H9 (cell line): ENCODE measurements around the gene PARK7. TPM values are rescaled to one million over a fixed set of nuclear protein-coding genes. Genes with fewer than 3 reads are reported as not detected.

ENCODE experiments used
- DNase-seq: peaks from one replicate; pipeline ENCODE4 v3.0.0-alpha.2; 2017
- H2AFZ ChIP-seq: one replicate; pipeline ENCODE4 v1.6.1; 2013; ENCODE audit warnings: mild to moderate bottlenecking, low read length, control low read depth, moderate library complexity
- H2AK5ac ChIP-seq: 2 replicates; pipeline ENCODE4 v1.6.1; 2013; ENCODE audit warnings: low read length, control low read depth, mixed read lengths; ENCODE audit not compliant: insufficient read length
- H2BK120ac ChIP-seq: one replicate; pipeline ENCODE4 v1.6.1; 2013; ENCODE audit warnings: low read depth, mild to moderate bottlenecking, low read length, control low read depth, inconsistent platforms; ENCODE audit not compliant: poor library complexity, severe bottlenecking
- H2BK12ac ChIP-seq: 2 replicates; pipeline ENCODE4 v1.6.1; 2013; ENCODE audit warnings: low read length, control low read depth, mixed read lengths, low read depth; ENCODE audit not compliant: insufficient read length
- H2BK15ac ChIP-seq: 2 replicates; pipeline ENCODE4 v1.6.1; 2013; ENCODE audit warnings: low read depth, low read length, control low read depth
- H2BK20ac ChIP-seq: one replicate; pipeline ENCODE4 v1.6.1; 2013; ENCODE audit warnings: low read depth, mild to moderate bottlenecking, low read length, control low read depth, inconsistent platforms; ENCODE audit not compliant: poor library complexity, severe bottlenecking
- H2BK5ac ChIP-seq: 2 replicates; pipeline ENCODE4 v1.6.1; 2013; ENCODE audit warnings: low read length, control low read depth, mixed read lengths; ENCODE audit not compliant: insufficient read length
- H3K14ac ChIP-seq: 2 replicates; pipeline ENCODE4 v1.6.1; 2013; ENCODE audit warnings: low read length, control low read depth; ENCODE audit not compliant: insufficient read depth
- H3K18ac ChIP-seq: 2 replicates; pipeline ENCODE4 v1.6.1; 2013; ENCODE audit warnings: low read depth, mild to moderate bottlenecking, mixed read lengths, low read length, control low read depth; ENCODE audit not compliant: insufficient read length
- H3K23ac ChIP-seq: 2 replicates; pipeline ENCODE4 v1.6.1; 2013; ENCODE audit warnings: low read length, control low read depth, mixed read lengths, low read depth; ENCODE audit not compliant: insufficient read length
- H3K23me2 ChIP-seq: 2 replicates; pipeline ENCODE4 v1.6.1; 2013; ENCODE audit warnings: low read depth, mild to moderate bottlenecking, mixed read lengths, low read length, control low read depth; ENCODE audit not compliant: insufficient read length, poor library complexity, severe bottlenecking
- H3K27ac ChIP-seq: 2 replicates; pipeline ENCODE4 v1.5.1; 2013; ENCODE audit warnings: low read length, control low read depth, mixed read lengths, low read depth; ENCODE audit not compliant: insufficient read length
- H3K27me3 ChIP-seq: 2 replicates; pipeline ENCODE4 v1.6.1; 2013; ENCODE audit warnings: low read length, control low read depth, inconsistent platforms; ENCODE audit not compliant: insufficient read depth
- H3K4ac ChIP-seq: 2 replicates; pipeline ENCODE4 v1.6.1; 2013; ENCODE audit warnings: low read depth, mild to moderate bottlenecking, control low read depth, inconsistent platforms, low read length, moderate library complexity
- H3K4me1 ChIP-seq: 2 replicates; pipeline ENCODE4 v1.6.1; 2013; ENCODE audit warnings: low read length, control low read depth, inconsistent platforms; ENCODE audit not compliant: insufficient read depth
- H3K4me2 ChIP-seq: 2 replicates; pipeline ENCODE4 v1.6.1; 2013; ENCODE audit warnings: low read length, control low read depth, mixed read lengths; ENCODE audit not compliant: insufficient read length, insufficient read depth
- H3K56ac ChIP-seq: 2 replicates; pipeline ENCODE4 v1.6.1; 2013; ENCODE audit warnings: low read depth, mild to moderate bottlenecking, mixed read lengths, low read length, control low read depth; ENCODE audit not compliant: insufficient read length
- H3K79me1 ChIP-seq: 2 replicates; pipeline ENCODE4 v1.6.1; 2013; ENCODE audit warnings: low read depth, mild to moderate bottlenecking, moderate library complexity, low read length, control low read depth, inconsistent platforms; ENCODE audit not compliant: insufficient read depth, poor library complexity, severe bottlenecking
- H3K79me2 ChIP-seq: 2 replicates; pipeline ENCODE4 v1.6.1; 2013; ENCODE audit warnings: low read length, control low read depth, inconsistent platforms; ENCODE audit not compliant: insufficient read depth
- H3K9ac ChIP-seq: 2 replicates; pipeline ENCODE4 v1.6.1; 2013; ENCODE audit warnings: low read length, control low read depth, mixed read lengths; ENCODE audit not compliant: insufficient read length; ENCODE audit errors: extremely low read depth
- H3K9me3 ChIP-seq: one replicate; pipeline ENCODE4 v1.6.1; 2013; ENCODE audit warnings: low read depth, low read length, inconsistent platforms; ENCODE audit not compliant: control insufficient read depth
- H3T11ph ChIP-seq: one replicate; pipeline ENCODE4 v1.6.1; 2013; ENCODE audit warnings: mild to moderate bottlenecking, low read length, control low read depth, inconsistent platforms
- H4K20me1 ChIP-seq: one replicate; pipeline ENCODE4 v1.6.1; 2013; ENCODE audit not compliant: control insufficient read depth, insufficient read length, insufficient read depth
- H4K5ac ChIP-seq: 2 replicates; pipeline ENCODE4 v1.6.1; 2013; ENCODE audit warnings: low read depth, mild to moderate bottlenecking, mixed read lengths, low read length, control low read depth; ENCODE audit not compliant: insufficient read length
- H4K8ac ChIP-seq: replicated peaks from 2 replicates; pipeline ENCODE4 v1.6.1; 2013; ENCODE audit warnings: low read length, control low read depth, mixed read lengths, low read depth; ENCODE audit not compliant: insufficient read length
- H4K91ac ChIP-seq: 2 replicates; pipeline ENCODE4 v1.6.1; 2013; ENCODE audit warnings: low read depth, mild to moderate bottlenecking, moderate library complexity, mixed read lengths, low read length, control low read depth; ENCODE audit not compliant: insufficient read length
- H3K27ac Mint-ChIP-seq, 3 experiments: 2 replicates in 2 of 3; 3 replicates in 1 of 3; pipeline ENCODE4 v1.8.0; 2020 to 2021; ENCODE audit warnings: mixed read lengths in 3 of 3, mild to moderate bottlenecking in 1 of 3, moderate library complexity in 1 of 3
- H3K27me3 Mint-ChIP-seq: 2 replicates; pipeline ENCODE4 v1.8.0; 2021; ENCODE audit warnings: low read depth, mild to moderate bottlenecking, moderate library complexity, mixed read lengths
- H3K36me3 Mint-ChIP-seq, 3 experiments: 2 replicates in 2 of 3; 3 replicates in 1 of 3; pipeline ENCODE4 v1.8.0; 2020 to 2021; ENCODE audit warnings: low read depth in 3 of 3, mixed read lengths in 3 of 3; ENCODE audit not compliant: insufficient read depth in 1 of 3
- H3K4me1 Mint-ChIP-seq, 2 experiments: 2 replicates each; pipeline ENCODE4 v1.8.0; 2020; ENCODE audit warnings: mixed read lengths in 2 of 2
- H3K4me3 Mint-ChIP-seq, 2 experiments: 2 replicates in 1 of 2; 3 replicates in 1 of 2; pipeline ENCODE4 v1.8.0; 2020 to 2021; ENCODE audit warnings: mild to moderate bottlenecking in 2 of 2, mixed read lengths in 2 of 2, moderate library complexity in 1 of 2
- H3K9me3 Mint-ChIP-seq, 2 experiments: 2 replicates in 1 of 2; 3 replicates in 1 of 2; pipeline ENCODE4 v1.8.0; 2020; ENCODE audit warnings: mild to moderate bottlenecking in 2 of 2, mixed read lengths in 2 of 2, moderate library complexity in 1 of 2
- WGBS: extraction: QIAGEN DNeasy Blood & Tissue Kit; methylation state at CpG from one replicate; pipeline ENCODE4 v1.1.7; 2013; ENCODE audit warnings: missing lambda C conversion rate, low lambda C conversion rate, mixed read lengths; ENCODE audit not compliant: insufficient read length; ENCODE audit errors: extremely low coverage; 5-methylcytosine and 5-hydroxymethylcytosine counted together
- total RNA-seq: library from RNA; stranded (reverse); gene quantifications from 2 replicates; pipeline ENCODE4 v1.2.1, GENCODE V29; 2021
- TF ChIP-seq, protein P1 (sequence below): fragments of 200-600 bp; sonication (generic); conservative IDR thresholded peaks from 3 replicates; pipeline ENCODE4 v1.8.0; 2021; ENCODE audit warnings: antibody characterized with exemption, mild to moderate bottlenecking

PARK7 gene
- total RNA-seq, 1 experiment from 2014 or later = 370 TPM

DNA sequence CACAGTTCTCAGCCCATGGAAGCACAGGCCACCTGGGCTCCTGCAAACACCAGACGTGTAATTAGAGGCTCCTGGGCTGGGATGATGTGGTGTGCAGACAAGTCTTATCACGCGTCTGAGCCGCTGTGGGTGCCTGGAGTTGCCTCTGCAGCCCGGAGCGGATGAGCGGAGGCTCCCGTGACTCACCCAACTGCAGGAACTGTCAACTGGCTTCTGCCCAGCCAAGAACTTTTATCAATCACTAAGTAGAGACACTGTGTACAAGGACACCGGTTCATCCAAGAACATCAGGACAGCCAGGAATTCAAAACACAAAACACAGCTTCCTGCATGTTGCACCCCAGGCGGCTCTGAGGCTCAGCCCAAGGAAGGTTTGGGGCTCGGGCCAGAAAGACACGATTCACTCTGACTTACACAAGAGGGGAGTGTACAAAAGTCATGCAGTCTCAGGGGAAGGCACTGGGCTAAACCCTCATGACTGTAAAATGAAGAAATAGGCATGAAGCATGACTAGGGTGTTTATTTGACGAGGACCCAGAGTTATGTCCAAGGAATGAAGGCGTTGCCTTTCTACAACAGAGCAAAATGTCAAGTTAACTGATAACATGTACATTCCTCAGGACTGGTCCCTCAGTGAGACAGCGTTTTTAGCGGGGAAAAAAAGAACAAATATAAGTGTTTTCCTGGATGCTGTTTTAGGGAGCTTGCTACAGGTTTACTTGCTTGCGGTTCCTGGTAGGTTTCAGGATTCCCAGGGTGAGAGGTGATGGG is 43.5 kb downstream of the PARK7 start:
- H4K91ac ChIP-seq = no peak overlapping the region
- Mint-ChIP-seq H3K4me1 (peaks cover 38 to 39% of the 10 kb centered on the region in 2 experiments), H3K27ac (peak overlapping the region; percentile 11 to 90 (median 33); a peak in 6 of 7 replicates), H3K9me3 (no peaks in the 10 kb centered on the region), H3K4me3 (no peak overlapping the region), H3K27me3 (no peaks in the 10 kb centered on the region), H3K36me3 (no peaks in the 10 kb centered on the region; a peak in 2 of 7 replicates)
- H3K9ac ChIP-seq = no peak overlapping the region
- DNase-seq = no peak
- H2AK5ac ChIP-seq = no peak overlapping the region
- no peak overlapping the region for H3K23ac ChIP-seq
- no peak overlapping the region for H4K5ac ChIP-seq
- no peak overlapping the region for H3K4me2 ChIP-seq
- no peaks in the 10 kb centered on the region for H3K9me3 ChIP-seq
- no CpG with 5 or more reads among the region's 17 CpGs for WGBS
- peak overlapping the region; percentile 14 for H3K27ac ChIP-seq
- no peak overlapping the region for H4K8ac ChIP-seq
- no peak overlapping the region for H2BK5ac ChIP-seq
- no peaks in the 10 kb centered on the region for H3K23me2 ChIP-seq
- no peak overlapping the region for H3T11ph ChIP-seq
- H3K79me2 ChIP-seq = no peaks in the 10 kb centered on the region
- H2BK12ac ChIP-seq = no peak overlapping the region
- H2BK15ac ChIP-seq = no peak overlapping the region
- peaks cover 11% of the 10 kb centered on the region; the same call in 1 of the 2 replicates for H3K4me1 ChIP-seq
- H3K56ac ChIP-seq = no peak overlapping the region
- no peak overlapping the region for H2AFZ ChIP-seq
- H3K14ac ChIP-seq = peak overlapping the region; percentile 48; the same call in 1 of the 2 replicates
- no peaks in the 10 kb centered on the region for H3K27me3 ChIP-seq
- H3K4ac ChIP-seq = no peak overlapping the region
- H2BK120ac ChIP-seq = no peak overlapping the region
- no peaks in the 10 kb centered on the region for H4K20me1 ChIP-seq
- H2BK20ac ChIP-seq = no peak overlapping the region
- TF ChIP-seq, protein P1, sequence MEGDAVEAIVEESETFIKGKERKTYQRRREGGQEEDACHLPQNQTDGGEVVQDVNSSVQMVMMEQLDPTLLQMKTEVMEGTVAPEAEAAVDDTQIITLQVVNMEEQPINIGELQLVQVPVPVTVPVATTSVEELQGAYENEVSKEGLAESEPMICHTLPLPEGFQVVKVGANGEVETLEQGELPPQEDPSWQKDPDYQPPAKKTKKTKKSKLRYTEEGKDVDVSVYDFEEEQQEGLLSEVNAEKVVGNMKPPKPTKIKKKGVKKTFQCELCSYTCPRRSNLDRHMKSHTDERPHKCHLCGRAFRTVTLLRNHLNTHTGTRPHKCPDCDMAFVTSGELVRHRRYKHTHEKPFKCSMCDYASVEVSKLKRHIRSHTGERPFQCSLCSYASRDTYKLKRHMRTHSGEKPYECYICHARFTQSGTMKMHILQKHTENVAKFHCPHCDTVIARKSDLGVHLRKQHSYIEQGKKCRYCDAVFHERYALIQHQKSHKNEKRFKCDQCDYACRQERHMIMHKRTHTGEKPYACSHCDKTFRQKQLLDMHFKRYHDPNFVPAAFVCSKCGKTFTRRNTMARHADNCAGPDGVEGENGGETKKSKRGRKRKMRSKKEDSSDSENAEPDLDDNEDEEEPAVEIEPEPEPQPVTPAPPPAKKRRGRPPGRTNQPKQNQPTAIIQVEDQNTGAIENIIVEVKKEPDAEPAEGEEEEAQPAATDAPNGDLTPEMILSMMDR = no peak
- peak overlapping the region; percentile 13 for H3K18ac ChIP-seq
- H3K79me1 ChIP-seq = no peaks in the 10 kb centered on the region
